Thyroid gland (tissue), 4 donors: Measurements from ENCODE around the gene RRP15. TPM values are rescaled to one million over a fixed set of nuclear protein-coding genes. Genes with fewer than 3 reads are reported as not detected.

ENCODE experiments used
- DNase-seq, 2 donors: peaks; one replicate each; pipeline ENCODE4 v3.0.0-alpha.2; 2019
- H3K27ac ChIP-seq, 3 donors: fragments of 200-600 bp; sonication (generic); 1 replicate in 2 of 3; 2 replicates in 1 of 3; pipeline ENCODE4 v1.5.1; 2016 to 2019; ENCODE audit warnings: mild to moderate bottlenecking in 1 of 3, moderate library complexity in 1 of 3
- H3K27me3 ChIP-seq: fragments of 200-600 bp; sonication (generic); one replicate; pipeline ENCODE4 v1.5.1; 2019
- H3K36me3 ChIP-seq, 2 donors: fragments of 200-600 bp; sonication (generic); one replicate each; pipeline ENCODE4 v1.5.1; 2016 to 2019
- H3K4me1 ChIP-seq, 2 donors: fragments of 200-600 bp; sonication (generic); one replicate each; pipeline ENCODE4 v1.5.1; 2017 to 2019
- H3K4me3 ChIP-seq, 3 donors: fragments of 200-600 bp; sonication (generic); replicated peaks in 1 of 3; 1 replicate in 2 of 3; 2 replicates in 1 of 3; pipeline ENCODE4 v1.5.1; 2016; ENCODE audit warnings: mild to moderate bottlenecking in 1 of 3
- H3K9me3 ChIP-seq: fragments of 200-600 bp; sonication (generic); one replicate; pipeline ENCODE4 v1.5.1; 2017
- CTCF ChIP-seq, 6 experiments: fragments of 200-600 bp in 3 of 6; fragments of 450-650 bp in 3 of 6; sonication (generic) in 3 of 6; IDR thresholded peaks; one replicate each; pipeline ENCODE4 v1.5.1; 2016 to 2019; ENCODE audit warnings: antibody characterized with exemption in 6 of 6, mild to moderate bottlenecking in 2 of 6, inconsistent platforms in 1 of 6, moderate library complexity in 1 of 6
- POLR2A ChIP-seq, 2 donors: fragments of 450-650 bp; IDR thresholded peaks; one replicate each; pipeline ENCODE4 v1.6.1; 2017; ENCODE audit warnings: antibody characterized with exemption in 2 of 2, mild to moderate bottlenecking in 2 of 2, moderate library complexity in 1 of 2
- WGBS, 2 donors: methylation state at CpG; one replicate each; pipeline ENCODE4 v1.1.5; 2017; 5-methylcytosine and 5-hydroxymethylcytosine counted together
- intact Hi-C: fragments of 100-400 bp; cut with DNase I; formaldehyde crosslinking; loops from one replicate; pipeline ENCODE4 v1.15.1; 2023
- total RNA-seq, 4 donors: library from RNA; depleted of rRNA; stranded (reverse); fragments of >200 nt; gene quantifications; one replicate each; pipeline ENCODE4 v1.2.3, GENCODE V29; 2016

Gene RRP15
- total RNA-seq, 4 donors from 2014 or later = 6.0 to 25.0 (median 9.2) TPM

GRCh38 chr1:218274511-218274910 lies 10.6 kb upstream of the RRP15 start:
- TF ChIP-seq CTCF (IDR thresholded peaks at IDR 0.05) = no peak
- TF ChIP-seq POLR2A (IDR thresholded peaks at IDR 0.05) = no peak
- no peaks in the 10 kb centered on the region for H3K9me3 ChIP-seq
- 86 to 96% methylated on average over 2 of the region's 2 CpGs for WGBS, 2 donors
- no peak overlapping the region for H3K27ac ChIP-seq
- H3K27me3 ChIP-seq = no peaks in the 10 kb centered on the region
- DNase-seq = no peak
- H3K36me3 ChIP-seq = no peaks in the 10 kb centered on the region
- no peak overlapping the region for H3K4me3 ChIP-seq
- intact Hi-C loops = no loop called here
- H3K4me1 ChIP-seq = no peaks in the 10 kb centered on the region

GRCh38 chr1:218275823-218276222 lies 9.3 kb upstream of the RRP15 start:
- H3K9me3 ChIP-seq = no peaks in the 10 kb centered on the region
- 84 to 87% methylated on average over 2 of the region's 2 CpGs for WGBS, 2 donors
- intact Hi-C loops = no loop called here
- H3K36me3 ChIP-seq = no peaks in the 10 kb centered on the region
- TF ChIP-seq POLR2A (IDR thresholded peaks at IDR 0.05) (no peak), CTCF (IDR thresholded peaks at IDR 0.05) (no peak)
- no peaks in the 10 kb centered on the region for H3K27me3 ChIP-seq
- no peak overlapping the region for H3K27ac ChIP-seq
- DNase-seq = no peak
- H3K4me1 ChIP-seq = no peaks in the 10 kb centered on the region
- H3K4me3 ChIP-seq = no peak overlapping the region

- Histone ChIP-seq H3K4me3 (no peak overlapping the region), H3K27me3 (no peaks in the 10 kb centered on the region), H3K4me1 (peaks cover 6 to 10% of the 10 kb centered on the region in 2 donors), H3K27ac (no peak overlapping the region), H3K36me3 (no peaks in the 10 kb centered on the region), H3K9me3 (no peaks in the 10 kb centered on the region)
- intact Hi-C loops = no loop called here
- TF ChIP-seq POLR2A (IDR thresholded peaks at IDR 0.05) (no peak), CTCF (IDR thresholded peaks at IDR 0.05) (no peak)
- DNase-seq = no peak
- 96% methylated on average over 4 of the region's 4 CpGs for WGBS, 2 donors
Observed at GRCh38 chr1:218281285-218281684, 3.8 kb upstream of the RRP15 start.

GRCh38 chr1:218284377-218284916 lies 646 bp upstream of the RRP15 start:
- Histone ChIP-seq H3K36me3 (no peaks in the 10 kb centered on the region), H3K4me3 (peak overlapping the region; percentile 61 to 85 (median 61)), H3K4me1 (peaks cover 6 to 15% of the 10 kb centered on the region in 2 donors), H3K27ac (peak overlapping the region; percentile 50 to 84 (median 80)), H3K9me3 (no peaks in the 10 kb centered on the region), H3K27me3 (no peaks in the 10 kb centered on the region)
- no peak for TF ChIP-seq POLR2A (IDR thresholded peaks at IDR 0.05)
- TF ChIP-seq CTCF (IDR thresholded peaks at IDR 0.05) = no peak
- WGBS, 2 donors = 6 to 13% methylated on average over 19 to 21 of the region's 26 CpGs
- no peak for DNase-seq
- intact Hi-C loops = no loop called here

GRCh38 chr1:218292515-218292914 lies 7.4 kb downstream of the RRP15 start:
- no peak for TF ChIP-seq CTCF (IDR thresholded peaks at IDR 0.05)
- no peak for TF ChIP-seq POLR2A (IDR thresholded peaks at IDR 0.05)
- 84 to 91% methylated on average over 3 of the region's 3 CpGs for WGBS, 2 donors
- DNase-seq = no peak

More at GRCh38 chr1:218292515-218292914, 7.4 kb downstream of the RRP15 start:
- no peaks in the 10 kb centered on the region for H3K27me3 ChIP-seq
- peaks cover 0 to 4% of the 10 kb centered on the region in 2 donors for H3K36me3 ChIP-seq
- no peaks in the 10 kb centered on the region for H3K9me3 ChIP-seq
- intact Hi-C loops = no loop called here
- H3K27ac ChIP-seq = no peak overlapping the region
- H3K4me3 ChIP-seq = no peak overlapping the region
- no peaks in the 10 kb centered on the region for H3K4me1 ChIP-seq
